IMR-90 (cell line): ENCODE measurements around the gene ATP11B. TPM values are rescaled to one million over a fixed set of nuclear protein-coding genes. Genes with fewer than 3 reads are reported as not detected.

Experiments used
- ATAC-seq: fragments of 200-7000 bp; cut with Tn5 transposase; 2 replicates; pipeline ENCODE4 v1.9.1; 2020; ENCODE audit warnings: low read depth, mild to moderate bottlenecking, moderate library complexity
- BruUV-seq: library from RNA; stranded (reverse); fragments of 400-500 nt; replicated peaks from 2 replicates; lab custom pipeline; 2021; lab: Mats Ljungman, UMichigan
- CTCF ChIA-PET: fragments of 300-600 bp; formaldehyde crosslinking; extraction: SDS; loops from one replicate; lab custom pipeline; 2021; ENCODE audit warnings: antibody characterized with exemption; lab: Yijun Ruan, JAX
- POLR2A ChIA-PET: fragments of 300-600 bp; sonication (Branson Sonifier 250); formaldehyde crosslinking; loops from one replicate; lab custom pipeline; 2022; ENCODE audit warnings: antibody characterized with exemption; ENCODE audit not compliant: unreplicated experiment; lab: Charles Lee
- DNase-seq: peaks from one replicate; pipeline ENCODE4 v3.0.0; 2013
- H2AFZ ChIP-seq: replicated peaks from 2 replicates; pipeline ENCODE3; 2013; ENCODE audit warnings: low read length, mild to moderate bottlenecking; ENCODE audit not compliant: poor library complexity
- H2AK5ac ChIP-seq: 2 replicates; pipeline ENCODE4 v1.6.1; 2013; ENCODE audit warnings: low read depth, low read length, inconsistent platforms
- H2AK9ac ChIP-seq: replicated peaks from 2 replicates; pipeline ENCODE3; 2013; ENCODE audit warnings: mild to moderate bottlenecking, low read depth, low read length, moderate library complexity; ENCODE audit not compliant: poor library complexity
- H2BK120ac ChIP-seq: 2 replicates; pipeline ENCODE4 v1.6.1; 2013; ENCODE audit warnings: low read depth, low read length, inconsistent platforms
- H2BK15ac ChIP-seq: 3 replicates; pipeline ENCODE4 v1.6.1; 2013; ENCODE audit warnings: low read depth, low read length, inconsistent platforms
- H2BK20ac ChIP-seq: 2 replicates; pipeline ENCODE4 v1.6.1; 2013; ENCODE audit warnings: low read depth, mild to moderate bottlenecking, inconsistent platforms, low read length, moderate library complexity
- H2BK5ac ChIP-seq: 2 replicates; pipeline ENCODE4 v1.6.1; 2013; ENCODE audit warnings: mild to moderate bottlenecking, low read depth, low read length, inconsistent platforms; ENCODE audit not compliant: poor library complexity, severe bottlenecking
- H3K14ac ChIP-seq: replicated peaks from 2 replicates; pipeline ENCODE4 v1.6.1; 2013; ENCODE audit warnings: low read depth, low read length, inconsistent platforms
- H3K18ac ChIP-seq: 2 replicates; pipeline ENCODE4 v1.6.1; 2013; ENCODE audit warnings: low read depth, low read length, control low read depth
- H3K23ac ChIP-seq: 2 replicates; pipeline ENCODE4 v1.6.1; 2013; ENCODE audit warnings: low read depth, low read length, inconsistent platforms
- H3K27ac ChIP-seq: 2 replicates; pipeline ENCODE4 v1.5.1; 2013; ENCODE audit warnings: mild to moderate bottlenecking, control low read depth, low read length; ENCODE audit not compliant: insufficient read depth
- H3K27me3 ChIP-seq: 2 replicates; pipeline ENCODE4 v1.6.1; 2013; ENCODE audit warnings: low read length; ENCODE audit not compliant: control insufficient read depth, insufficient read depth
- H3K36me3 ChIP-seq: 2 replicates; pipeline ENCODE4 v1.6.1; 2013; ENCODE audit warnings: low read length, mixed read lengths; ENCODE audit not compliant: control insufficient read depth, insufficient read depth
- H3K4ac ChIP-seq: 2 replicates; pipeline ENCODE4 v1.6.1; 2013; ENCODE audit warnings: low read depth, low read length, inconsistent platforms
- H3K4me1 ChIP-seq: 2 replicates; pipeline ENCODE4 v1.6.1; 2013; ENCODE audit warnings: low read length, mixed read lengths; ENCODE audit not compliant: control insufficient read depth, insufficient read depth
- H3K4me2 ChIP-seq: 2 replicates; pipeline ENCODE4 v1.6.1; 2013; ENCODE audit warnings: low read depth, mild to moderate bottlenecking, control low read depth, low read length, moderate library complexity
- H3K4me3 ChIP-seq: 2 replicates; pipeline ENCODE4 v1.5.1; 2013; ENCODE audit warnings: low read depth, mild to moderate bottlenecking, control low read depth, low read length, moderate library complexity; ENCODE audit not compliant: insufficient read depth
- H3K56ac ChIP-seq: 2 replicates; pipeline ENCODE4 v1.6.1; 2013; ENCODE audit warnings: low read length, inconsistent platforms; ENCODE audit not compliant: insufficient read depth; ENCODE audit errors: extremely low read depth
- H3K79me1 ChIP-seq, 2 experiments: 2 replicates each; pipeline ENCODE4 v1.6.1; 2013; ENCODE audit warnings: low read length in 2 of 2, inconsistent platforms in 1 of 2, low read depth in 1 of 2
- H3K9ac ChIP-seq: 2 replicates; pipeline ENCODE4 v1.6.1; 2013; ENCODE audit warnings: low read depth, low read length, control low read depth
- H3K9me1 ChIP-seq: 2 replicates; pipeline ENCODE4 v1.6.1; 2013; ENCODE audit warnings: low read length, inconsistent platforms; ENCODE audit not compliant: insufficient read depth
- H3K9me3 ChIP-seq: 2 replicates; pipeline ENCODE4 v1.6.1; 2013; ENCODE audit warnings: low read length; ENCODE audit not compliant: control insufficient read depth, insufficient read depth
- H4K20me1 ChIP-seq: 2 replicates; pipeline ENCODE4 v1.6.1; 2013; ENCODE audit warnings: low read length, inconsistent platforms; ENCODE audit not compliant: insufficient read depth
- H4K5ac ChIP-seq: 2 replicates; pipeline ENCODE4 v1.6.1; 2013; ENCODE audit warnings: mild to moderate bottlenecking, low read depth, low read length, control low read depth
- H4K8ac ChIP-seq, 2 experiments: 2 replicates each; pipeline ENCODE4 v1.6.1; 2013; ENCODE audit warnings: low read depth in 2 of 2, low read length in 2 of 2, control low read depth in 1 of 2, inconsistent platforms in 1 of 2
- H4K91ac ChIP-seq: 2 replicates; pipeline ENCODE4 v1.6.1; 2013; ENCODE audit warnings: low read depth, low read length, inconsistent platforms; ENCODE audit not compliant: insufficient read depth
- BHLHE40 ChIP-seq: fragments of 150-350 bp; IDR thresholded peaks from 2 replicates; pipeline ENCODE4 v1.6.1; 2016; ENCODE audit warnings: mild to moderate bottlenecking, low read depth, low read length
- CEBPB ChIP-seq: IDR thresholded peaks from 2 replicates; pipeline ENCODE4 v1.6.1; 2012; ENCODE audit warnings: low read depth, low read length, improper control_type of control experiment
- MXI1 ChIP-seq: IDR thresholded peaks from 2 replicates; pipeline ENCODE4 v1.6.1; 2012; ENCODE audit warnings: low read depth, mild to moderate bottlenecking, low read length, moderate library complexity, borderline replicate concordance
- RCOR1 ChIP-seq: IDR thresholded peaks from 2 replicates; pipeline ENCODE4 v1.6.1; 2012; ENCODE audit warnings: mild to moderate bottlenecking, low read length, improper control_type of control experiment; ENCODE audit not compliant: insufficient replicate concordance
- RFX5 ChIP-seq: IDR thresholded peaks from 2 replicates; pipeline ENCODE4 v1.8.0; 2012; ENCODE audit warnings: low read depth, mild to moderate bottlenecking, low read length, moderate library complexity
- WGBS, 2 experiments: methylation state at CpG; one replicate each; pipeline versions ENCODE4 v1.1.5 to v1.1.7; 2013; ENCODE audit warnings: missing lambda C conversion rate in 2 of 2; ENCODE audit not compliant: insufficient read length in 1 of 2; ENCODE audit errors: extremely low coverage in 2 of 2; 5-methylcytosine and 5-hydroxymethylcytosine counted together
- dilution Hi-C: fragments of 300-500 bp; cut with HindIII; formaldehyde crosslinking; loops from one replicate; pipeline ENCODE4 v1.14.3; 2018; ENCODE audit warnings: low sequenced_read_pairs; ENCODE audit not compliant: unreplicated experiment
- in situ Hi-C: fragments of 300-500 bp; cut with MboI; formaldehyde crosslinking; loops from 3 replicates; pipeline ENCODE4 v1.14.3; 2019; ENCODE audit warnings: low sequenced_read_pairs, inconsistent platforms, mixed read lengths
- intact Hi-C: fragments of 100-400 bp; cut with micrococcal nuclease; formaldehyde crosslinking; loops from 2 replicates; pipeline ENCODE4 v1.10.0; 2022
- polyA plus RNA-seq, 3 experiments: library from polyadenylated mRNA; depleted of rRNA; stranded (reverse); fragments of >200 nt; gene quantifications; 2 replicates each; pipeline ENCODE4 v1.2.3, GENCODE V29; 2012; ENCODE audit warnings: low replicate concordance in 1 of 3
- total RNA-seq: library from RNA; depleted of rRNA; stranded (reverse); fragments of >200 nt; gene quantifications from 2 replicates; pipeline ENCODE4 v1.2.3, GENCODE V29; 2012
- TF ChIP-seq, protein P1 (sequence below): fragments of 150-350 bp; IDR thresholded peaks from 2 replicates; pipeline ENCODE4 v1.6.1; 2016; ENCODE audit warnings: low read depth, mild to moderate bottlenecking, low read length, moderate library complexity, borderline replicate concordance
- TF ChIP-seq, protein P2 (sequence below): conservative IDR thresholded peaks from 2 replicates; pipeline ENCODE4 v1.5.1; 2012; ENCODE audit warnings: mild to moderate bottlenecking, low read depth, low read length, improper control_type of control experiment

The ATP11B gene
- total and polyA plus RNA-seq, 2 of the 4 experiments (the other 2 are of a cell fraction), result 10.0 to 39.6 TPM

GRCh38 chr3:182802413-182803390, 9.4 kb downstream of the ATP11B start:
- Histone ChIP-seq H3K79me1 (peaks cover 3 to 28% of the 10 kb centered on the region in 2 experiments; a peak in 3 of 4 replicates), H3K4ac (no peak overlapping the region), H3K9ac (no peak overlapping the region), H4K8ac (no peak overlapping the region), H3K56ac (no peak overlapping the region), H2AFZ (no peak overlapping the region), H3K9me3 (no peaks in the 10 kb centered on the region), H3K14ac (no peak overlapping the region), H4K91ac (no peak overlapping the region), H3K9me1 (no peaks in the 10 kb centered on the region), H2AK5ac (no peak overlapping the region), H2AK9ac (no peak overlapping the region), H2BK20ac (no peak overlapping the region), H2BK15ac (no peak overlapping the region), H3K27ac (no peak overlapping the region), H2BK120ac (no peak overlapping the region), H2BK5ac (no peak overlapping the region), H3K4me3 (no peak overlapping the region), H3K18ac (no peak overlapping the region), H3K23ac (no peak overlapping the region), H4K5ac (no peak overlapping the region), H3K4me1 (0 out of 2 replicates have a peak, but pooled peaks cover 2% of the 10 kb centered on the region), H3K4me2 (no peak overlapping the region), H3K36me3 (no peaks in the 10 kb centered on the region), H4K20me1 (peaks cover 11% of the 10 kb centered on the region; the same call in 1 of the 2 replicates), H3K27me3 (no peaks in the 10 kb centered on the region)
- no CpG with 5 or more reads among the region's 6 CpGs for WGBS, 2 experiments
- DNase-seq, result no peak
- BruUV-seq, result no TSS peak
- in situ Hi-C loops, result no loop called here
- TF ChIP-seq RCOR1 (no peak), MXI1 (no peak), RFX5 (no peak), CEBPB (no peak), BHLHE40 (no peak)
- TF ChIP-seq, protein P1, sequence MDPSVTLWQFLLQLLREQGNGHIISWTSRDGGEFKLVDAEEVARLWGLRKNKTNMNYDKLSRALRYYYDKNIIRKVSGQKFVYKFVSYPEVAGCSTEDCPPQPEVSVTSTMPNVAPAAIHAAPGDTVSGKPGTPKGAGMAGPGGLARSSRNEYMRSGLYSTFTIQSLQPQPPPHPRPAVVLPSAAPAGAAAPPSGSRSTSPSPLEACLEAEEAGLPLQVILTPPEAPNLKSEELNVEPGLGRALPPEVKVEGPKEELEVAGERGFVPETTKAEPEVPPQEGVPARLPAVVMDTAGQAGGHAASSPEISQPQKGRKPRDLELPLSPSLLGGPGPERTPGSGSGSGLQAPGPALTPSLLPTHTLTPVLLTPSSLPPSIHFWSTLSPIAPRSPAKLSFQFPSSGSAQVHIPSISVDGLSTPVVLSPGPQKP, result no peak
- TF ChIP-seq, protein P2, sequence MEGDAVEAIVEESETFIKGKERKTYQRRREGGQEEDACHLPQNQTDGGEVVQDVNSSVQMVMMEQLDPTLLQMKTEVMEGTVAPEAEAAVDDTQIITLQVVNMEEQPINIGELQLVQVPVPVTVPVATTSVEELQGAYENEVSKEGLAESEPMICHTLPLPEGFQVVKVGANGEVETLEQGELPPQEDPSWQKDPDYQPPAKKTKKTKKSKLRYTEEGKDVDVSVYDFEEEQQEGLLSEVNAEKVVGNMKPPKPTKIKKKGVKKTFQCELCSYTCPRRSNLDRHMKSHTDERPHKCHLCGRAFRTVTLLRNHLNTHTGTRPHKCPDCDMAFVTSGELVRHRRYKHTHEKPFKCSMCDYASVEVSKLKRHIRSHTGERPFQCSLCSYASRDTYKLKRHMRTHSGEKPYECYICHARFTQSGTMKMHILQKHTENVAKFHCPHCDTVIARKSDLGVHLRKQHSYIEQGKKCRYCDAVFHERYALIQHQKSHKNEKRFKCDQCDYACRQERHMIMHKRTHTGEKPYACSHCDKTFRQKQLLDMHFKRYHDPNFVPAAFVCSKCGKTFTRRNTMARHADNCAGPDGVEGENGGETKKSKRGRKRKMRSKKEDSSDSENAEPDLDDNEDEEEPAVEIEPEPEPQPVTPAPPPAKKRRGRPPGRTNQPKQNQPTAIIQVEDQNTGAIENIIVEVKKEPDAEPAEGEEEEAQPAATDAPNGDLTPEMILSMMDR, result no peak
- dilution Hi-C loops, result no loop called here
- POLR2A ChIA-PET, result no interaction called here
- no peak for ATAC-seq
- intact Hi-C loops, result no loop called here
- CTCF ChIA-PET, result no interaction called here
